HG02798 (cell line): ENCODE data around the gene F11R.
"Not testable (repeated sequence)": the region's sequence is repeated elsewhere in the genome, so short reads cannot be mapped to it uniquely, and the experiment has no call there.

Experiments
- ATAC-seq: cut with Tn5 transposase; IDR thresholded peaks from one replicate; pipeline ENCODE4 v1.9.1; 2021; ENCODE audit warnings: mild to moderate bottlenecking; ENCODE audit not compliant: unreplicated experiment, poor library complexity

F11R gene

GRCh38 chr1:160981584-160982411 lies 39.2 kb downstream of the F11R start:
- ATAC-seq = no peak

GRCh38 chr1:160979286-160979685 lies 41.7 kb downstream of the F11R start:
- no peak for ATAC-seq

- no peak for ATAC-seq
Measured at GRCh38 chr1:160978510-160978927, 42.4 kb downstream of the F11R start.

GRCh38 chr1:160975026-160975425 lies 45.9 kb downstream of the F11R start:
- no peak for ATAC-seq

GRCh38 chr1:160973491-160973890 lies 47.5 kb downstream of the F11R start:
- ATAC-seq = no peak

- ATAC-seq = no peak
Measured at GRCh38 chr1:160972939-160973338, 48.0 kb downstream of the F11R start.

- ATAC-seq = peak; percentile 46
Measured at GRCh38 chr1:160971618-160972056, 49.3 kb downstream of the F11R start.

GRCh38 chr1:160963521-160963920 lies 57.4 kb downstream of the F11R start:
- ATAC-seq = no peak

- no peak for ATAC-seq
Measured at GRCh38 chr1:160961419-160961818, 59.5 kb downstream of the F11R start.

- no peak for ATAC-seq
Measured at GRCh38 chr1:160956966-160957365, 64.0 kb downstream of the F11R start.

GRCh38 chr1:160954158-160955104 lies 66.5 kb downstream of the F11R start, which contains the start of gene ITLN2:
TSS of gene ITLN2 (minus strand) at chr1:160954809. CDS start at chr1:160954741, 68 bp downstream.
- peak; percentile 63 for ATAC-seq

GRCh38 chr1:160953030-160953429 lies 67.9 kb downstream of the F11R start:
- ATAC-seq = no peak

GRCh38 chr1:160952129-160952510 lies 68.8 kb downstream of the F11R start:
- ATAC-seq = no peak

- ATAC-seq = no peak
Measured at GRCh38 chr1:160951443-160952128, 69.4 kb downstream of the F11R start.

- ATAC-seq = no peak
Measured at GRCh38 chr1:160950657-160951056, 70.3 kb downstream of the F11R start.

- ATAC-seq = no peak
Measured at GRCh38 chr1:160949881-160950280, 71.1 kb downstream of the F11R start.

GRCh38 chr1:160949216-160949880 lies 71.6 kb downstream of the F11R start:
- ATAC-seq = not testable (repeated sequence)

GRCh38 chr1:160947174-160947759 lies 73.7 kb downstream of the F11R start:
- ATAC-seq = not testable (repeated sequence)

- not testable (repeated sequence) for ATAC-seq
Measured at GRCh38 chr1:160945881-160946280, 75.1 kb downstream of the F11R start.
